A549 (cell line): Measurements from ENCODE around the gene ZNF398. TPM values are rescaled to one million over a fixed set of nuclear protein-coding genes. Genes with fewer than 3 reads are reported as not detected.

Experiments
- ATAC-seq, 2 experiments: fragments of 200-7000 bp in 1 of 2; fragments of >200 bp in 1 of 2; cut with Nextera tagmentation in 1 of 2; cut with Tn5 transposase in 1 of 2; 3 replicates each; pipeline versions ENCODE4 v1.8.0 to v1.9.1; 2018 to 2020; ENCODE audit warnings: mild to moderate bottlenecking in 1 of 2, moderate library complexity in 1 of 2
- CTCF ChIA-PET: fragments of 300-600 bp; sonication (Branson Sonifier 250); formaldehyde crosslinking; extraction: SDS; loops from one replicate; lab custom pipeline; 2021; ENCODE audit warnings: antibody characterized with exemption, inconsistent platforms; lab: Yijun Ruan, JAX
- POLR2A ChIA-PET: fragments of 350-600 bp; formaldehyde crosslinking; extraction: SDS; loops from one replicate; lab custom pipeline; 2021; ENCODE audit warnings: antibody characterized with exemption, inconsistent platforms; lab: Yijun Ruan, JAX
- DNase-seq, 2 experiments: peaks; one replicate each; pipeline versions ENCODE4 v3.0.0 to v3.0.0-alpha.2; 2011 to 2016; ENCODE audit warnings: low read depth in 1 of 2, low spot score in 1 of 2
- FAIRE-seq: peaks from 2 replicates; lab custom pipeline; 2011; peaks lifted over from hg19 to GRCh38; lab: Jason Lieb, UNC
- H3K27ac ChIP-seq, 2 experiments: fragments of >200 bp; sonication (Bioruptor Twin); formaldehyde crosslinking; 3 replicates each; pipeline ENCODE4 v1.5.1; 2016 to 2017
- H3K4me1 ChIP-seq: fragments of >200 bp; sonication (Bioruptor Twin); formaldehyde crosslinking; 3 replicates; pipeline ENCODE4 v1.6.1; 2016
- H3K4me2 ChIP-seq: fragments of >200 bp; sonication (Bioruptor Twin); formaldehyde crosslinking; 3 replicates; pipeline ENCODE4 v1.6.1; 2016
- H3K4me3 ChIP-seq: fragments of >200 bp; sonication (Bioruptor Twin); formaldehyde crosslinking; 3 replicates; pipeline ENCODE4 v1.5.1; 2016
- H3K9me3 ChIP-seq: fragments of >200 bp; sonication (Bioruptor Twin); formaldehyde crosslinking; 3 replicates; pipeline ENCODE4 v1.6.1; 2016
- BCL3 ChIP-seq: fragments of >200 bp; sonication (Bioruptor Twin); formaldehyde crosslinking; IDR thresholded peaks from 3 replicates; pipeline ENCODE4 v1.6.1; 2016
- CBX2 ChIP-seq: fragments of 200-600 bp; sonication (generic); IDR thresholded peaks from 2 replicates; pipeline ENCODE4 v1.6.1; 2016; ENCODE audit warnings: low read depth, mild to moderate bottlenecking, borderline replicate concordance
- CEBPB ChIP-seq, 2 experiments: fragments of >200 bp in 1 of 2; sonication (Bioruptor Twin) in 1 of 2; formaldehyde crosslinking in 1 of 2; IDR thresholded peaks; 2 replicates each; pipeline ENCODE4 v1.6.1; 2012 to 2016
- CHD4 ChIP-seq: fragments of 200-600 bp; sonication (generic); IDR thresholded peaks from 2 replicates; pipeline ENCODE4 v1.6.1; 2016; ENCODE audit warnings: antibody characterized with exemption, mild to moderate bottlenecking, borderline replicate concordance
- CTCF ChIP-seq: fragments of >200 bp; sonication (Bioruptor Twin); formaldehyde crosslinking; IDR thresholded peaks from 3 replicates; pipeline ENCODE4 v1.5.1; 2016
- E2F6 ChIP-seq: IDR thresholded peaks from 2 replicates; pipeline ENCODE4 v1.6.1; 2012; ENCODE audit warnings: low read depth, borderline replicate concordance
- EHMT2 ChIP-seq: fragments of 200-600 bp; sonication (generic); IDR thresholded peaks from 2 replicates; pipeline ENCODE4 v1.6.1; 2016; ENCODE audit warnings: antibody characterized with exemption, low read depth, mild to moderate bottlenecking, moderate library complexity
- ELK1 ChIP-seq: fragments of 150-350 bp; IDR thresholded peaks from 2 replicates; pipeline ENCODE4 v1.6.1; 2014; ENCODE audit warnings: low read depth, mild to moderate bottlenecking, low read length
- FOSB ChIP-seq: fragments of 250-450 bp; sonication (Bioruptor Pico); IDR thresholded peaks from 2 replicates; pipeline ENCODE4 v1.5.0; 2020; ENCODE audit warnings: mild to moderate bottlenecking, moderate library complexity
- GATA3 ChIP-seq: IDR thresholded peaks from 2 replicates; pipeline ENCODE4 v1.6.1; 2012; ENCODE audit warnings: borderline replicate concordance
- HDAC2 ChIP-seq: fragments of 200-600 bp; sonication (generic); IDR thresholded peaks from 2 replicates; pipeline ENCODE4 v1.6.1; 2016
- HEYL ChIP-seq: fragments of 250-450 bp; sonication (Bioruptor Pico); IDR thresholded peaks from 2 replicates; pipeline ENCODE4 v1.8.0; 2021; ENCODE audit warnings: mild to moderate bottlenecking, moderate library complexity
- HOXA7 ChIP-seq: fragments of 250-450 bp; sonication (Bioruptor Pico); IDR thresholded peaks from 2 replicates; pipeline ENCODE4 v1.5.0; 2020; ENCODE audit warnings: mild to moderate bottlenecking, moderate library complexity
- HOXB13 ChIP-seq: fragments of 250-450 bp; sonication (Bioruptor Pico); IDR thresholded peaks from 2 replicates; pipeline ENCODE4 v1.5.0; 2020; ENCODE audit warnings: low read depth, mild to moderate bottlenecking, moderate library complexity
- HOXB5 ChIP-seq: fragments of 250-450 bp; sonication (Bioruptor Pico); IDR thresholded peaks from 2 replicates; pipeline ENCODE4 v1.5.0; 2020; ENCODE audit warnings: mild to moderate bottlenecking, moderate library complexity
- JUN ChIP-seq, 2 experiments: fragments of >200 bp; sonication (Bioruptor Twin); formaldehyde crosslinking; IDR thresholded peaks; 2 replicates in 1 of 2; 3 replicates in 1 of 2; pipeline ENCODE4 v1.6.1; 2016 to 2017
- KDM5A ChIP-seq: fragments of 200-600 bp; sonication (generic); IDR thresholded peaks from 2 replicates; pipeline ENCODE4 v1.6.1; 2016; ENCODE audit warnings: antibody characterized with exemption, mild to moderate bottlenecking
- MYC ChIP-seq: IDR thresholded peaks from 2 replicates; pipeline ENCODE4 v1.6.1; 2012; ENCODE audit warnings: mild to moderate bottlenecking, inconsistent platforms, low read length, improper control_type of control experiment, borderline replicate concordance
- NFE2L2 ChIP-seq: fragments of 150-350 bp; conservative IDR thresholded peaks from 2 replicates; pipeline ENCODE4 v1.6.1; 2014; ENCODE audit warnings: low read length
- NR3C1 ChIP-seq: fragments of >200 bp; sonication (Bioruptor Twin); formaldehyde crosslinking; IDR thresholded peaks from 3 replicates; pipeline ENCODE4 v1.6.1; 2017
- POLR2AphosphoS2 ChIP-seq: conservative IDR thresholded peaks from 2 replicates; pipeline ENCODE4 v1.6.1; 2012; ENCODE audit warnings: low read length, improper control_type of control experiment, inconsistent platforms
- RARB ChIP-seq: fragments of 250-450 bp; sonication (Bioruptor Pico); IDR thresholded peaks from 2 replicates; pipeline ENCODE4 v1.8.0; 2021; ENCODE audit warnings: mild to moderate bottlenecking, moderate library complexity
- RCOR1 ChIP-seq: fragments of 150-350 bp; IDR thresholded peaks from 2 replicates; pipeline ENCODE4 v1.6.1; 2014; ENCODE audit warnings: antibody characterized with exemption, low read length, low read depth
- RFX5 ChIP-seq: fragments of 450-650 bp; IDR thresholded peaks from 2 replicates; pipeline ENCODE4 v1.7.1; 2014; ENCODE audit warnings: antibody characterized with exemption, mild to moderate bottlenecking, moderate library complexity
- TP53 ChIP-seq: fragments of 250-450 bp; sonication (Bioruptor Pico); IDR thresholded peaks from 2 replicates; pipeline ENCODE4 v1.5.0; 2021; ENCODE audit warnings: mild to moderate bottlenecking, moderate library complexity
- USF2 ChIP-seq: fragments of 450-650 bp; IDR thresholded peaks from 2 replicates; pipeline ENCODE4 v1.6.1; 2014; ENCODE audit warnings: antibody characterized with exemption
- ZSCAN20 ChIP-seq: fragments of 250-450 bp; sonication (Bioruptor Pico); IDR thresholded peaks from 2 replicates; pipeline ENCODE4 v1.8.0; 2022; ENCODE audit warnings: mild to moderate bottlenecking, moderate library complexity
- WGBS: methylation state at CpG from one replicate; pipeline ENCODE4 v1.1.6; 2017; ENCODE audit errors: missing lambda C conversion rate; 5-methylcytosine and 5-hydroxymethylcytosine counted together
- polyA plus RNA-seq, 4 experiments: library from polyadenylated mRNA; depleted of rRNA in 3 of 4; stranded (reverse); fragments of >200 nt; fragmentation: RNase III in 1 of 4; extraction: RNeasy Plus Mini Kit Qiagen cat#74134 plus additional on column Dnase treatment in 1 of 4; gene quantifications; 2 replicates in 3 of 4; 3 replicates in 1 of 4; pipeline ENCODE4 v1.2.3, GENCODE V29; 2011 to 2017

Gene ZNF398
- polyA plus RNA-seq, 2 of the 4 experiments (the other 2 are of a cell fraction) = 6.6 to 8.1 TPM

- TF ChIP-seq TP53 (no peak), HOXB5 (no peak), HOXA7 (CRISPR knock-in tag) (no peak), CBX2 (no peak), POLR2AphosphoS2 (no peak), CTCF (no peak), NFE2L2 (no peak), CEBPB (IDR thresholded peaks at IDR 0.05) (no peak), GATA3 (no peak), FOSB (CRISPR knock-in tag) (no peak), ZSCAN20 (CRISPR knock-in tag) (no peak), KDM5A (no peak), RFX5 (no peak), CHD4 (no peak), HEYL (CRISPR knock-in tag) (no peak), E2F6 (no peak), NR3C1 (no peak)
- Histone ChIP-seq H3K4me1 (peaks cover 2% of the 10 kb centered on the region; the same call in 1 of the 3 replicates), H3K4me3 (no peak overlapping the region), H3K4me2 (no peak overlapping the region), H3K9me3 (no peaks in the 10 kb centered on the region), H3K27ac (no peak overlapping the region)
- no peak for FAIRE-seq
- DNase-seq = no peak
- WGBS = 83% methylated on average over 6 of the region's 7 CpGs
- ChIA-PET CTCF (interaction anchor here (0.8 to 4.8 kb wide), 7 partner anchors 13 to 78 kb away, joined by 3 to 16 read pairs (median 5); partner anchors contain the start of genes ZNF282, ZNF398 and ZNF783), POLR2A (no interaction called here)
- ATAC-seq = no peak
Observed at GRCh38 chr7:149214020-149214720, 66.9 kb downstream of the ZNF398 start.

GRCh38 chr7:149216402-149216801, 69.1 kb downstream of the ZNF398 start:
- H3K4me1 ChIP-seq = peaks cover 5% of the 10 kb centered on the region; the same call in 1 of the 3 replicates
- FAIRE-seq = no peak
- no peak for DNase-seq
- H3K4me3 ChIP-seq = no peak overlapping the region
- TF ChIP-seq RCOR1 (no peak), HDAC2 (no peak), RARB (no peak), BCL3 (no peak), EHMT2 (no peak), ELK1 (no peak), CBX2 (no peak), E2F6 (no peak), MYC (no peak), HOXB13 (CRISPR knock-in tag) (no peak), POLR2AphosphoS2 (no peak), HEYL (CRISPR knock-in tag) (no peak), CHD4 (no peak), JUN (IDR thresholded peaks at IDR 0.05) (no peak), CTCF (no peak), USF2 (no peak), HOXA7 (CRISPR knock-in tag) (no peak)
- TF ChIP-seq, all 56 proteins: peak for 0
- Histone ChIP-seq H3K4me2 (no peak overlapping the region), H3K9me3 (no peaks in the 10 kb centered on the region), H3K27ac (no peak overlapping the region)
- 87% methylated on average over 2 of the region's 2 CpGs for WGBS
- POLR2A ChIA-PET = no interaction called here
- ATAC-seq = no peak
- CTCF ChIA-PET = no interaction called here
